Activated CD4-positive, alpha-beta memory T cell treated with anti-CD3 and anti-CD28 coated beads for 36 hours (primary cell): Measurements from ENCODE around the gene IL18R1. TPM values are rescaled to one million over a fixed set of nuclear protein-coding genes. Genes with fewer than 3 reads are reported as not detected.

ENCODE experiments used
- CTCF ChIA-PET: fragments of 350-600 bp; sonication (Branson Sonifier 250); formaldehyde crosslinking; loops from one replicate; lab custom pipeline; 2021; ENCODE audit warnings: antibody characterized with exemption, inconsistent platforms; lab: Charles Lee
- POLR2A ChIA-PET: fragments of 350-600 bp; sonication (Branson Sonifier 250); formaldehyde crosslinking; loops from one replicate; lab custom pipeline; 2021; ENCODE audit warnings: antibody characterized with exemption; lab: Charles Lee
- DNase-seq: peaks from one replicate; pipeline ENCODE4 v3.0.0-alpha.2; 2020
- H3K27ac Mint-ChIP-seq: one replicate; pipeline ENCODE4 v1.8.0; 2021; ENCODE audit warnings: mixed read lengths
- H3K27me3 Mint-ChIP-seq: one replicate; pipeline ENCODE4 v1.8.0; 2021; ENCODE audit warnings: mixed read lengths
- H3K36me3 Mint-ChIP-seq: one replicate; pipeline ENCODE4 v1.8.0; 2021; ENCODE audit warnings: mixed read lengths
- H3K4me1 Mint-ChIP-seq: one replicate; pipeline ENCODE4 v1.8.0; 2021; ENCODE audit warnings: low read depth, mixed read lengths
- H3K4me3 Mint-ChIP-seq: one replicate; pipeline ENCODE4 v1.8.0; 2021; ENCODE audit warnings: mild to moderate bottlenecking, mixed read lengths
- H3K9me3 Mint-ChIP-seq: one replicate; pipeline ENCODE4 v1.8.0; 2021; ENCODE audit warnings: mixed read lengths
- intact Hi-C: fragments of 100-400 bp; cut with micrococcal nuclease; formaldehyde crosslinking; loops from one replicate; pipeline ENCODE4 v1.15.1; 2023
- total RNA-seq, 2 experiments: library from RNA; stranded (reverse); gene quantifications; one replicate each; pipeline ENCODE4 v1.2.3, GENCODE V29; 2021

IL18R1 gene
- total RNA-seq, 2 experiments from 2014 or later = 25.5 to 26.6 TPM

DNA sequence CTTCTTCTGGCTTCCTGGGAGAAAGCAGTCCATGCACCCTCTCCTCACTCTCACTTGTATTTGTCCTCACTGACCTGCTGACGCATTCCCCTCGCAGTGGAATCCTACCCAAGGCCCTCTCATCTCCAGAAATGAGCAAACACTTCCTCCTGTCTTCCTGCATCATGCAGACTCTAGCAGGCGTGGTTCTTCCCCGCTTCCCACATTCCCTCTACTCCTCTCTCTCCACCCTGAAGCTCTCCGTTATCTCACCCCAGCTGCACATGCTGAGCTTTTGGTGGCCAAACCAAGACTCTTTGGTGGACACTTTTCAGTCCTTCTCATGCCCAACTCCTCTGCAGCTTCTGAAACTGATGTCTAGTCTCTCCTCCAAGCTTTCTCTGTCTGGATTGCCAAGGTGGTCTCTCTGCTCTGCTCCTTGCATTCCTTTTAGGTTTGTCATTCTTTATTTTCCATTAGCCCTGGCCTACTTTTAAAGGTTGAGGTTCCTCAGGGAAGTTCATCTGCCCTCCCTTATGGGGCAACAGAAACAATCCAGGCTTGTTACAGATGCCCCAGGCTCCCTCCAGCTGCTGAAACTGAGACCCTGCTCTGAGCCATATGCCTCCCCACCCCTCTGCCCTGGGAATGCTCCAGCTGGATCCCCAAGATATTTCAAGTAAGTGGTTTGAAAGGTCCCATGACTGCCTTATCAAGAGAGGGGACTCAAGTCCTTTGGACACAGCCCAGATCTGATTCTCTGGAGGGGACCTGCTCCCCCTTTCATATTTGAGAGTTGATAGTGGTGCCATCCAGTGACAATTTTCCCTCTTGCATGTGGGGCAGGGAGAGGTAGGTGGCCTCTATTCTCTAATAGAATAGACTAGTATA is 66.5 kb downstream of the IL18R1 start:
- ChIA-PET POLR2A (no interaction called here), CTCF (interaction anchor here (0.6 to 1.4 kb wide), 6 partner anchors 21 to 416 kb away, joined by 3 to 5 read pairs (median 4); no protein-coding TSS in a partner anchor)
- DNase-seq = peak; percentile 40
- intact Hi-C loops = no loop called here
- Mint-ChIP-seq H3K9me3 (no peaks in the 10 kb centered on the region), H3K4me1 (peaks cover 81% of the 10 kb centered on the region), H3K36me3 (peaks cover 6% of the 10 kb centered on the region), H3K27me3 (peaks cover 6% of the 10 kb centered on the region), H3K27ac (peak overlapping the region; percentile 3), H3K4me3 (peak overlapping the region; percentile 11)

- CTCF ChIA-PET = interaction anchor here (0.6 to 2.6 kb wide), 4 partner anchors 20 to 417 kb away, joined by 3 to 13 read pairs (median 4); no protein-coding TSS in a partner anchor
- Mint-ChIP-seq H3K27ac (peak within 1 kb of the TSS; percentile 52), H3K4me1 (peaks cover 73% of the 10 kb centered on the region), H3K36me3 (peaks cover 2% of the 10 kb centered on the region), H3K9me3 (no peaks in the 10 kb centered on the region), H3K4me3 (peak within 1 kb of the TSS; percentile 41), H3K27me3 (peaks cover 6% of the 10 kb centered on the region)
- POLR2A ChIA-PET = interaction anchor here (0.5 kb wide), 1 partner anchor 814 kb away, joined by 3 read pairs; no protein-coding TSS in a partner anchor
- intact Hi-C loops = no loop called here
- no peak for DNase-seq
These were observed 67.3 kb downstream of the IL18R1 start, which contains the start of gene IL18RAP for GRCh38 chr2:102422910-102423309. TSS of gene IL18RAP (plus strand) at chr2:102423160. CDS start at chr2:102423278, 118 bp downstream.

- intact Hi-C loops = no loop called here
- POLR2A ChIA-PET = interaction anchor here (0.5 kb wide), 1 partner anchor 815 kb away, joined by 3 read pairs; no protein-coding TSS in a partner anchor
- no peak for DNase-seq
These were observed 67.8 kb downstream of the IL18R1 start for GRCh38 chr2:102423368-102423767.

DNA sequence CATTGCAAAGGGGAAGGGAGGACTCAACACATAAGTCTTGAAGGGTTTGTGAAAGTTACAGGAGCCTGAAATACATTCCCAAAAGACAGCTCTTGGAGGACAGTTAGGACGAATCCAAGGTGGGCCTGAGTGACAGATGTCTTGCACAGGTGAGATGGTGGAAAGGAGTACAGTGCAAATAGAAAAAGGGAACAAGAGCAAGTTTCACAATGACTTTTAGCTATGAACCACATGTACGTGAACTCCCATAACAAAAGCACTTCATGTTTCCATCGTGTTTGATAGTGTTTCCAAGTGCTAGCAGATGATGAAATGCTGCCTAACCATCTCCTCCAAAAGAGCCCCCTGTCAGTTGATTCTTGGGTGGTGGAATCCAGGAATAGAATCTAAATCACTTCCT is 69.2 kb downstream of the IL18R1 start:
- DNase-seq = no peak
- peaks cover 67% of the 10 kb centered on the region for H3K4me1 Mint-ChIP-seq
- intact Hi-C loops = no loop called here
- peaks cover 6% of the 10 kb centered on the region for H3K27me3 Mint-ChIP-seq
- H3K36me3 Mint-ChIP-seq = peaks cover 7% of the 10 kb centered on the region
- H3K4me3 Mint-ChIP-seq = no peak overlapping the region
- H3K27ac Mint-ChIP-seq = no peak overlapping the region
- no peaks in the 10 kb centered on the region for H3K9me3 Mint-ChIP-seq
- CTCF ChIA-PET = interaction anchor here (0.9 to 2.6 kb wide), 3 partner anchors 19 to 171 kb away, joined by 3 to 13 read pairs (median 3); no protein-coding TSS in a partner anchor
- POLR2A ChIA-PET = interaction anchor here (1.0 to 1.5 kb wide), 2 partner anchors 9 to 57 kb away, joined by 3 to 4 read pairs; no protein-coding TSS in a partner anchor

More at GRCh38 chr2:102423368-102423767, 67.8 kb downstream of the IL18R1 start:
- CTCF ChIA-PET = interaction anchor here (2.6 kb wide), 1 partner anchor 20 kb away, joined by 13 read pairs; no protein-coding TSS in a partner anchor
- Mint-ChIP-seq H3K27me3 (peaks cover 6% of the 10 kb centered on the region), H3K4me1 (peaks cover 72% of the 10 kb centered on the region), H3K9me3 (no peaks in the 10 kb centered on the region), H3K27ac (peak overlapping the region; percentile 52), H3K4me3 (no peak overlapping the region), H3K36me3 (peaks cover 4% of the 10 kb centered on the region)

DNA sequence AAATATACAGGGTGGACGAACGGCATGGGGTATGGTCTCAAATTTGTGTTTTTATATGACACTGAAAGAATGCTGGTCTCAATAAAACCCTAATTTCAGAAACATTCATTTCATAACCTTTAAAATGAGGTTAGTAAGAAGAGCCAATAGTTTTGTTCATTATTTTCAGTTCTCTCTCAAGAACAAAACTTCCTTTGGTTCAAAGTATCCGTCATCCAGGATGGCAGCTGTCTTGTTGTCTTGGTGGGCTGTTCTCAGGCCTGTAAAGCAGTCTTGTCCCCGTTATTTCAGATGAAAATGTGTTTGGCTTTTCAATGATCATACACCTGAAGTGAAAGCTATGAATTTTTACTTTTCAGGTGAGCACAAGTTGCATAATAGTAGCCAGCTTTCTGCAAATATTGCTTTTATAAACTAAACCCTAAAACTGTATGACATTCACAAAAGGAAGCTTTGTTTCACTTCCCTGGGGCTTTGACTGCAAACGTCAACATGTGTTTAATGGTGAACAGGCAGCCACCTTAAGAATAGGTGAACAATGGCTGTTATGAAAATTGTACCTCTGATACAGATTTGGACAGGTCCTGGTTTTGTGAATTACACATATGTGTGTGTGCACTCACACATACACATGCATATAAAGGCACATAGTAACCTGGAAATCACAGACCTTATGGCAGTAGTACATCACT is 70.0 kb downstream of the IL18R1 start:
- H3K27me3 Mint-ChIP-seq = peaks cover 2% of the 10 kb centered on the region
- H3K4me3 Mint-ChIP-seq = no peak overlapping the region
- CTCF ChIA-PET = interaction anchor here (1.0 to 2.6 kb wide), 2 partner anchors 18 to 23 kb away, joined by 3 to 13 read pairs; no protein-coding TSS in a partner anchor
- peaks cover 70% of the 10 kb centered on the region for H3K4me1 Mint-ChIP-seq
- no peaks in the 10 kb centered on the region for H3K9me3 Mint-ChIP-seq
- intact Hi-C loops = no loop called here
- POLR2A ChIA-PET = interaction anchor here (1.5 kb wide), 1 partner anchor 58 kb away, joined by 3 read pairs; no protein-coding TSS in a partner anchor
- peaks cover 7% of the 10 kb centered on the region for H3K36me3 Mint-ChIP-seq
- DNase-seq = no peak
- peak overlapping the region; percentile 5 for H3K27ac Mint-ChIP-seq

- ChIA-PET CTCF (interaction anchor here (0.8 to 1.6 kb wide), 2 partner anchors 16 to 67 kb away, joined by 3 to 6 read pairs; no protein-coding TSS in a partner anchor), POLR2A (interaction anchor here (0.9 kb wide), 1 partner anchor 52 kb away, joined by 4 read pairs; no protein-coding TSS in a partner anchor)
- H3K27me3 Mint-ChIP-seq = no peaks in the 10 kb centered on the region
- no peak overlapping the region for H3K27ac Mint-ChIP-seq
- peaks cover 5% of the 10 kb centered on the region for H3K36me3 Mint-ChIP-seq
- no peaks in the 10 kb centered on the region for H3K9me3 Mint-ChIP-seq
- no peak for DNase-seq
- intact Hi-C loops = no loop called here
- no peak overlapping the region for H3K4me3 Mint-ChIP-seq
- H3K4me1 Mint-ChIP-seq = peaks cover 63% of the 10 kb centered on the region
These were observed 71.7 kb downstream of the IL18R1 start for GRCh38 chr2:102427249-102427648.

GRCh38 chr2:102428573-102428972 is 73.0 kb downstream of the IL18R1 start:
- ChIA-PET POLR2A (no interaction called here), CTCF (no interaction called here)
- no peak for DNase-seq
- H3K4me1 Mint-ChIP-seq = peaks cover 54% of the 10 kb centered on the region
- peaks cover 5% of the 10 kb centered on the region for H3K36me3 Mint-ChIP-seq
- H3K27me3 Mint-ChIP-seq = no peaks in the 10 kb centered on the region
- no peak overlapping the region for H3K4me3 Mint-ChIP-seq
- no peaks in the 10 kb centered on the region for H3K9me3 Mint-ChIP-seq
- intact Hi-C loops = no loop called here
- H3K27ac Mint-ChIP-seq = peak overlapping the region; percentile 61

DNA sequence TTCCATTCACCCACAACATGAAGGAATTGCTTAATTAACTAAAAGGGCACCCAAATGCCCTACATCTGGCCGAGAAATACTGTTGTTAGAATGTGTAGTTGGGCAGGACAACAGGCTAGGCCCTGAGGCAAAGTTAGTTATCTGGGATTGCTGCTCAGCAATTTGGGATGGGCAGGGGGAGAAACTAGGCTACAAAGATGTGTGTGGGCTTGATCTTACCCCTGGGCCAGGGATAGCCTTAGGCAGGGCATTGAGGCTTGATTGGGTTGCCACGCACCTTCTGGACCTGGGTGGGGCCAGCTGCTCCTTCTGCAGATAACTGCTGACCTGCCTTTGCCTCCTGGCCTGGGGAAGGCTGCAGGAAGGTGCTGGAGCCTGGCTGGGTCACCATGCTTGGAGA is 76.8 kb downstream of the IL18R1 start:
- no peaks in the 10 kb centered on the region for H3K27me3 Mint-ChIP-seq
- H3K36me3 Mint-ChIP-seq = peaks cover 8% of the 10 kb centered on the region
- CTCF ChIA-PET = interaction anchor here (2.1 kb wide), 1 partner anchor 11 kb away, joined by 7 read pairs; no protein-coding TSS in a partner anchor
- intact Hi-C loops = no loop called here
- no peaks in the 10 kb centered on the region for H3K9me3 Mint-ChIP-seq
- H3K27ac Mint-ChIP-seq = no peak overlapping the region
- no peak overlapping the region for H3K4me3 Mint-ChIP-seq
- H3K4me1 Mint-ChIP-seq = peaks cover 47% of the 10 kb centered on the region
- no peak for DNase-seq
- POLR2A ChIA-PET = no interaction called here

DNA sequence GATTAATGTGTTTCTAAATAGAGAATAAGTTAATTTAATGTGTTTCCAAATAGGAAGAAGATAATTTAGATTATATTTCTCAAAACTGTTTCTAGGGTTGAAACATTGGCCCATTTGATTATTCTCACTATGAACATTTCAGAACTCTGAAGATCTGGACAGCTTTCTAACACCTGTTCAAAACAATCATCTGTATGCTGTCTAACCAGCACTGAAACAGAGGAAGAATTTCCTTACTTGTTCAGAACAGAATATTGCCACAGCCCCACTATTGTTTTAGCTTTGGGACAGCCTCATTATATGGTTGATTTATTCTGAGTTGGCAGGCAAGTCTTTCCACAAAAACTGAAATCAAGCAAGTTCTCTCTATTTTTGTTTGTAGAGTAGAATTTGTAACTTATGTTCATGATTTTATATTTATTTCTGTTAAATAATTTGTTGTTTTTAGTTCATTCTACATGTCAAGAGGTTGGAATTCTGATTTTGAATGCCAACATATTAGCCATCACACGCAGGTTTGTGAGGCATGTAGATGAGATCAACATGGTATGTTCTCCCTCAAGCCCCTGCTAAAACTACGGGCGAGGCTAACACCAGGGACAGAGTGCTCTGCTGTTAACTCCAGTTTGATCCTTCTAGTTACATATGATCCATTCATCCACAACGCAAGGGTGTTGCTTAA is 78.5 kb downstream of the IL18R1 start:
- CTCF ChIA-PET = interaction anchor here (0.9 to 2.1 kb wide), 4 partner anchors 9 to 550 kb away, joined by 3 to 7 read pairs (median 3); no protein-coding TSS in a partner anchor
- H3K27me3 Mint-ChIP-seq = no peaks in the 10 kb centered on the region
- H3K4me3 Mint-ChIP-seq = no peak overlapping the region
- POLR2A ChIA-PET = interaction anchor here (1.5 kb wide), 1 partner anchor 9 kb away, joined by 4 read pairs; no protein-coding TSS in a partner anchor
- peaks cover 4% of the 10 kb centered on the region for H3K36me3 Mint-ChIP-seq
- peaks cover 49% of the 10 kb centered on the region for H3K4me1 Mint-ChIP-seq
- no peak overlapping the region for H3K27ac Mint-ChIP-seq
- intact Hi-C loops = no loop called here
- no peaks in the 10 kb centered on the region for H3K9me3 Mint-ChIP-seq
- no peak for DNase-seq

GRCh38 chr2:102434655-102435381 is 79.2 kb downstream of the IL18R1 start:
- CTCF ChIA-PET = interaction anchor here (1.2 to 1.3 kb wide), 2 partner anchors 17 to 551 kb away, joined by 3 read pairs; no protein-coding TSS in a partner anchor
- Mint-ChIP-seq H3K9me3 (no peaks in the 10 kb centered on the region), H3K4me1 (peaks cover 42% of the 10 kb centered on the region), H3K36me3 (peaks cover 3% of the 10 kb centered on the region), H3K4me3 (no peak overlapping the region), H3K27ac (peak overlapping the region; percentile 52), H3K27me3 (no peaks in the 10 kb centered on the region)
- intact Hi-C loops = no loop called here
- no peak for DNase-seq
- POLR2A ChIA-PET = interaction anchor here (1.5 kb wide), 1 partner anchor 10 kb away, joined by 4 read pairs; no protein-coding TSS in a partner anchor
